ENCODE results near the gene AFAP1. TPM values are rescaled to one million over a fixed set of nuclear protein-coding genes. Genes with fewer than 3 reads are reported as not detected.

AFAP1 gene
- total RNA-seq, 1 experiment from 2014 or later: 22.5 TPM

DNA sequence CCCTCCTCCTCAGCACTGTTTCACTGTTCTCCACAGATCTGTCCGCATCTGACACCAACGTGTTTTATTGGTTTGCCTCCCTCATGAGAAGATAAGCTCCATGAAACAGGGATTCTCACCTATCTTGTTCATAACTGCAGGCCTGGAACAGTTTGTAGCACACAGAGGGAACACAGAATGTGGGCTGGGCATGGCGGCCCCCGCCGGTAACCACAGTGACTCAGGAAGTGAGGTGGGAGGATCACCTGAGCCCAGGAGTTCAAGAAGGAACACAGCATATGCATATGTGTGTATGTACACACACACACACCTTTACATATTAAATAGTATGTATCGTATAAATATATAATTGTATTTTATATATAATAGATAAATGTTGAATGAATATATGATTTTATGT is 168.6 kb downstream of the AFAP1 start:
- no TSS peak for BruUV-seq (replicated peaks)
- CTCF ChIA-PET: interaction anchor here (0.5 to 1.2 kb wide), 3 partner anchors 29 to 207 kb away, joined by 3 to 4 read pairs (median 3); no protein-coding TSS in a partner anchor
- H3K4me1 Mint-ChIP-seq (ENCODE audit: insufficient read depth, unreplicated experiment): no peaks in the 10 kb centered on the region
- intact Hi-C loops (cut with micrococcal nuclease): no loop called here
- H3K27ac Mint-ChIP-seq (ENCODE audit: low read depth, unreplicated experiment): no peak overlapping the region
- no peak for TF ChIP-seq CTCF (IDR thresholded peaks at IDR 0.05; ENCODE audit: unreplicated experiment)
- peaks cover 36% of the 10 kb centered on the region for H3K36me3 Mint-ChIP-seq (ENCODE audit: insufficient read depth, unreplicated experiment)
- H3K27me3 Mint-ChIP-seq (ENCODE audit: insufficient read depth, unreplicated experiment): no peaks in the 10 kb centered on the region
- no peak overlapping the region for H3K4me3 Mint-ChIP-seq (ENCODE audit: unreplicated experiment)
- POLR2A ChIA-PET: no interaction called here
- DNase-seq (ENCODE audit: unreplicated experiment): no peak
- H3K9me3 Mint-ChIP-seq (ENCODE audit: unreplicated experiment): no peaks in the 10 kb centered on the region

- peak; percentile 18 for DNase-seq (ENCODE audit: unreplicated experiment)
- H3K27ac Mint-ChIP-seq (ENCODE audit: low read depth, unreplicated experiment): no peak overlapping the region
These were observed 169.2 kb downstream of the AFAP1 start for GRCh38 chr4:7770224-7771050.

GRCh38 chr4:7769396-7770223 is 170.1 kb downstream of the AFAP1 start:
- ChIA-PET POLR2A (no interaction called here), CTCF (interaction anchor here (0.7 to 1.7 kb wide), 5 partner anchors 8 to 218 kb away, joined by 3 to 9 read pairs (median 4); no protein-coding TSS in a partner anchor)
- no peaks in the 10 kb centered on the region for H3K4me1 Mint-ChIP-seq (ENCODE audit: insufficient read depth, unreplicated experiment)
- H3K9me3 Mint-ChIP-seq (ENCODE audit: unreplicated experiment): no peaks in the 10 kb centered on the region
- intact Hi-C loops (cut with micrococcal nuclease): no loop called here
- no TSS peak for BruUV-seq (replicated peaks)
- H3K27me3 Mint-ChIP-seq (ENCODE audit: insufficient read depth, unreplicated experiment): no peaks in the 10 kb centered on the region
- H3K4me3 Mint-ChIP-seq (ENCODE audit: unreplicated experiment): no peak overlapping the region
- H3K27ac Mint-ChIP-seq (ENCODE audit: low read depth, unreplicated experiment): no peak overlapping the region
- TF ChIP-seq CTCF (IDR thresholded peaks at IDR 0.05; ENCODE audit: unreplicated experiment): no peak
- H3K36me3 Mint-ChIP-seq (ENCODE audit: insufficient read depth, unreplicated experiment): peaks cover 45% of the 10 kb centered on the region
- DNase-seq (ENCODE audit: unreplicated experiment): no peak

More at GRCh38 chr4:7770224-7771050, 169.2 kb downstream of the AFAP1 start:
- Mint-ChIP-seq H3K27me3 (ENCODE audit: insufficient read depth, unreplicated experiment) (no peaks in the 10 kb centered on the region), H3K4me1 (ENCODE audit: insufficient read depth, unreplicated experiment) (no peaks in the 10 kb centered on the region), H3K9me3 (ENCODE audit: unreplicated experiment) (no peaks in the 10 kb centered on the region), H3K36me3 (ENCODE audit: insufficient read depth, unreplicated experiment) (peaks cover 38% of the 10 kb centered on the region), H3K4me3 (ENCODE audit: unreplicated experiment) (no peak overlapping the region)
- ChIA-PET CTCF (interaction anchor here (0.5 to 1.7 kb wide), 8 partner anchors 24 to 309 kb away, joined by 3 to 9 read pairs (median 4); no protein-coding TSS in a partner anchor), POLR2A (no interaction called here)
- intact Hi-C loops (cut with micrococcal nuclease): no loop called here
- no TSS peak for BruUV-seq (replicated peaks)
- TF ChIP-seq CTCF (IDR thresholded peaks at IDR 0.05; ENCODE audit: unreplicated experiment): peak; percentile 40

- DNase-seq (ENCODE audit: unreplicated experiment): no peak
- TF ChIP-seq CTCF (IDR thresholded peaks at IDR 0.05; ENCODE audit: unreplicated experiment): no peak
- Mint-ChIP-seq H3K36me3 (ENCODE audit: insufficient read depth, unreplicated experiment) (peaks cover 53% of the 10 kb centered on the region), H3K27ac (ENCODE audit: low read depth, unreplicated experiment) (no peak overlapping the region), H3K4me3 (ENCODE audit: unreplicated experiment) (no peak overlapping the region), H3K9me3 (ENCODE audit: unreplicated experiment) (no peaks in the 10 kb centered on the region), H3K4me1 (ENCODE audit: insufficient read depth, unreplicated experiment) (no peaks in the 10 kb centered on the region), H3K27me3 (ENCODE audit: insufficient read depth, unreplicated experiment) (no peaks in the 10 kb centered on the region)
- POLR2A ChIA-PET: interaction anchor here (0.7 kb wide), 1 partner anchor 718 kb away, joined by 4 read pairs; no protein-coding TSS in a partner anchor
- no TSS peak for BruUV-seq (replicated peaks)
- intact Hi-C loops (cut with micrococcal nuclease): no loop called here
- CTCF ChIA-PET: interaction anchor here (1.4 to 1.7 kb wide), 2 partner anchors 36 to 218 kb away, joined by 4 to 9 read pairs; no protein-coding TSS in a partner anchor
These were observed 170.9 kb downstream of the AFAP1 start for GRCh38 chr4:7768736-7769135.

Measured in MCF 10A (cell line).